H9 (cell line): ENCODE results near the gene TMEM63A. TPM values are rescaled to one million over a fixed set of nuclear protein-coding genes. Genes with fewer than 3 reads are reported as not detected.

ENCODE experiments used
- DNase-seq: peaks from one replicate; pipeline ENCODE4 v3.0.0-alpha.2; 2017
- H2AFZ ChIP-seq: one replicate; pipeline ENCODE4 v1.6.1; 2013; ENCODE audit warnings: mild to moderate bottlenecking, low read length, control low read depth, moderate library complexity
- H2AK5ac ChIP-seq: 2 replicates; pipeline ENCODE4 v1.6.1; 2013; ENCODE audit warnings: low read length, control low read depth, mixed read lengths; ENCODE audit not compliant: insufficient read length
- H2BK120ac ChIP-seq: one replicate; pipeline ENCODE4 v1.6.1; 2013; ENCODE audit warnings: low read depth, mild to moderate bottlenecking, low read length, control low read depth, inconsistent platforms; ENCODE audit not compliant: poor library complexity, severe bottlenecking
- H2BK12ac ChIP-seq: 2 replicates; pipeline ENCODE4 v1.6.1; 2013; ENCODE audit warnings: low read length, control low read depth, mixed read lengths, low read depth; ENCODE audit not compliant: insufficient read length
- H2BK15ac ChIP-seq: 2 replicates; pipeline ENCODE4 v1.6.1; 2013; ENCODE audit warnings: low read depth, low read length, control low read depth
- H2BK20ac ChIP-seq: one replicate; pipeline ENCODE4 v1.6.1; 2013; ENCODE audit warnings: low read depth, mild to moderate bottlenecking, low read length, control low read depth, inconsistent platforms; ENCODE audit not compliant: poor library complexity, severe bottlenecking
- H2BK5ac ChIP-seq: 2 replicates; pipeline ENCODE4 v1.6.1; 2013; ENCODE audit warnings: low read length, control low read depth, mixed read lengths; ENCODE audit not compliant: insufficient read length
- H3K14ac ChIP-seq: 2 replicates; pipeline ENCODE4 v1.6.1; 2013; ENCODE audit warnings: low read length, control low read depth; ENCODE audit not compliant: insufficient read depth
- H3K18ac ChIP-seq: 2 replicates; pipeline ENCODE4 v1.6.1; 2013; ENCODE audit warnings: low read depth, mild to moderate bottlenecking, mixed read lengths, low read length, control low read depth; ENCODE audit not compliant: insufficient read length
- H3K23ac ChIP-seq: 2 replicates; pipeline ENCODE4 v1.6.1; 2013; ENCODE audit warnings: low read length, control low read depth, mixed read lengths, low read depth; ENCODE audit not compliant: insufficient read length
- H3K23me2 ChIP-seq: 2 replicates; pipeline ENCODE4 v1.6.1; 2013; ENCODE audit warnings: low read depth, mild to moderate bottlenecking, mixed read lengths, low read length, control low read depth; ENCODE audit not compliant: insufficient read length, poor library complexity, severe bottlenecking
- H3K27ac ChIP-seq: 2 replicates; pipeline ENCODE4 v1.5.1; 2013; ENCODE audit warnings: low read length, control low read depth, mixed read lengths, low read depth; ENCODE audit not compliant: insufficient read length
- H3K27me3 ChIP-seq: 2 replicates; pipeline ENCODE4 v1.6.1; 2013; ENCODE audit warnings: low read length, control low read depth, inconsistent platforms; ENCODE audit not compliant: insufficient read depth
- H3K4ac ChIP-seq: 2 replicates; pipeline ENCODE4 v1.6.1; 2013; ENCODE audit warnings: low read depth, mild to moderate bottlenecking, control low read depth, inconsistent platforms, low read length, moderate library complexity
- H3K4me1 ChIP-seq: 2 replicates; pipeline ENCODE4 v1.6.1; 2013; ENCODE audit warnings: low read length, control low read depth, inconsistent platforms; ENCODE audit not compliant: insufficient read depth
- H3K4me2 ChIP-seq: 2 replicates; pipeline ENCODE4 v1.6.1; 2013; ENCODE audit warnings: low read length, control low read depth, mixed read lengths; ENCODE audit not compliant: insufficient read length, insufficient read depth
- H3K56ac ChIP-seq: 2 replicates; pipeline ENCODE4 v1.6.1; 2013; ENCODE audit warnings: low read depth, mild to moderate bottlenecking, mixed read lengths, low read length, control low read depth; ENCODE audit not compliant: insufficient read length
- H3K79me1 ChIP-seq: 2 replicates; pipeline ENCODE4 v1.6.1; 2013; ENCODE audit warnings: low read depth, mild to moderate bottlenecking, moderate library complexity, low read length, control low read depth, inconsistent platforms; ENCODE audit not compliant: insufficient read depth, poor library complexity, severe bottlenecking
- H3K79me2 ChIP-seq: 2 replicates; pipeline ENCODE4 v1.6.1; 2013; ENCODE audit warnings: low read length, control low read depth, inconsistent platforms; ENCODE audit not compliant: insufficient read depth
- H3K9ac ChIP-seq: 2 replicates; pipeline ENCODE4 v1.6.1; 2013; ENCODE audit warnings: low read length, control low read depth, mixed read lengths; ENCODE audit not compliant: insufficient read length; ENCODE audit errors: extremely low read depth
- H3K9me3 ChIP-seq: one replicate; pipeline ENCODE4 v1.6.1; 2013; ENCODE audit warnings: low read depth, low read length, inconsistent platforms; ENCODE audit not compliant: control insufficient read depth
- H3T11ph ChIP-seq: one replicate; pipeline ENCODE4 v1.6.1; 2013; ENCODE audit warnings: mild to moderate bottlenecking, low read length, control low read depth, inconsistent platforms
- H4K20me1 ChIP-seq: one replicate; pipeline ENCODE4 v1.6.1; 2013; ENCODE audit not compliant: control insufficient read depth, insufficient read length, insufficient read depth
- H4K5ac ChIP-seq: 2 replicates; pipeline ENCODE4 v1.6.1; 2013; ENCODE audit warnings: low read depth, mild to moderate bottlenecking, mixed read lengths, low read length, control low read depth; ENCODE audit not compliant: insufficient read length
- H4K8ac ChIP-seq: replicated peaks from 2 replicates; pipeline ENCODE4 v1.6.1; 2013; ENCODE audit warnings: low read length, control low read depth, mixed read lengths, low read depth; ENCODE audit not compliant: insufficient read length
- H4K91ac ChIP-seq: 2 replicates; pipeline ENCODE4 v1.6.1; 2013; ENCODE audit warnings: low read depth, mild to moderate bottlenecking, moderate library complexity, mixed read lengths, low read length, control low read depth; ENCODE audit not compliant: insufficient read length
- H3K27ac Mint-ChIP-seq, 3 experiments: 2 replicates in 2 of 3; 3 replicates in 1 of 3; pipeline ENCODE4 v1.8.0; 2020 to 2021; ENCODE audit warnings: mixed read lengths in 3 of 3, mild to moderate bottlenecking in 1 of 3, moderate library complexity in 1 of 3
- H3K27me3 Mint-ChIP-seq: 2 replicates; pipeline ENCODE4 v1.8.0; 2021; ENCODE audit warnings: low read depth, mild to moderate bottlenecking, moderate library complexity, mixed read lengths
- H3K36me3 Mint-ChIP-seq, 3 experiments: 2 replicates in 2 of 3; 3 replicates in 1 of 3; pipeline ENCODE4 v1.8.0; 2020 to 2021; ENCODE audit warnings: low read depth in 3 of 3, mixed read lengths in 3 of 3; ENCODE audit not compliant: insufficient read depth in 1 of 3
- H3K4me1 Mint-ChIP-seq, 2 experiments: 2 replicates each; pipeline ENCODE4 v1.8.0; 2020; ENCODE audit warnings: mixed read lengths in 2 of 2
- H3K4me3 Mint-ChIP-seq, 2 experiments: 2 replicates in 1 of 2; 3 replicates in 1 of 2; pipeline ENCODE4 v1.8.0; 2020 to 2021; ENCODE audit warnings: mild to moderate bottlenecking in 2 of 2, mixed read lengths in 2 of 2, moderate library complexity in 1 of 2
- H3K9me3 Mint-ChIP-seq, 2 experiments: 2 replicates in 1 of 2; 3 replicates in 1 of 2; pipeline ENCODE4 v1.8.0; 2020; ENCODE audit warnings: mild to moderate bottlenecking in 2 of 2, mixed read lengths in 2 of 2, moderate library complexity in 1 of 2
- CTCF ChIP-seq: fragments of 200-600 bp; sonication (generic); conservative IDR thresholded peaks from 3 replicates; pipeline ENCODE4 v1.8.0; 2021; ENCODE audit warnings: antibody characterized with exemption, mild to moderate bottlenecking
- WGBS: extraction: QIAGEN DNeasy Blood & Tissue Kit; methylation state at CpG from one replicate; pipeline ENCODE4 v1.1.7; 2013; ENCODE audit warnings: missing lambda C conversion rate, low lambda C conversion rate, mixed read lengths; ENCODE audit not compliant: insufficient read length; ENCODE audit errors: extremely low coverage; 5-methylcytosine and 5-hydroxymethylcytosine counted together
- total RNA-seq: library from RNA; stranded (reverse); gene quantifications from 2 replicates; pipeline ENCODE4 v1.2.1, GENCODE V29; 2021

TMEM63A gene
- total RNA-seq, 1 experiment from 2014 or later, result 75.7 TPM

GRCh38 chr1:225897595-225898514 lies 15.7 kb upstream of the TMEM63A start:
- H3K23me2 ChIP-seq, result no peaks in the 10 kb centered on the region
- H3K4me2 ChIP-seq, result no peak overlapping the region
- no peak overlapping the region for H2BK20ac ChIP-seq
- peak overlapping the region; percentile 16 for H2BK12ac ChIP-seq
- peak overlapping the region; percentile 27 for H3K18ac ChIP-seq
- H2AFZ ChIP-seq, result no peak overlapping the region
- H3K9ac ChIP-seq, result no peak overlapping the region
- H3K4me1 Mint-ChIP-seq, result peaks cover 38 to 40% of the 10 kb centered on the region in 2 experiments
- no peak overlapping the region for H3K23ac ChIP-seq
- no peaks in the 10 kb centered on the region; a peak in 1 of 7 replicates for H3K36me3 Mint-ChIP-seq
- no peaks in the 10 kb centered on the region; a peak in 2 of 5 replicates for H3K9me3 Mint-ChIP-seq
- no peak overlapping the region for H2BK5ac ChIP-seq
- no peak overlapping the region for H4K5ac ChIP-seq
- H3K9me3 ChIP-seq, result no peaks in the 10 kb centered on the region
- H3K4me1 ChIP-seq, result peaks cover 12% of the 10 kb centered on the region; the same call in 1 of the 2 replicates
- H3K27ac Mint-ChIP-seq, result peak overlapping the region in 2 of 3 experiments; percentile 97 to 98; a peak in 5 of 7 replicates
- peak overlapping the region; percentile 14 for H2AK5ac ChIP-seq
- H2BK15ac ChIP-seq, result no peak overlapping the region
- H2BK120ac ChIP-seq, result no peak overlapping the region
- H3K56ac ChIP-seq, result no peak overlapping the region
- no peak overlapping the region for H3K4ac ChIP-seq
- H3K79me2 ChIP-seq, result no peaks in the 10 kb centered on the region
- peak overlapping the region in 1 of 2 experiments; percentile 36; a peak in 2 of 5 replicates for H3K4me3 Mint-ChIP-seq
- H3K27ac ChIP-seq, result no peak overlapping the region
- WGBS, result no CpG with 5 or more reads among the region's 19 CpGs
- no peak overlapping the region for H3T11ph ChIP-seq
- H3K27me3 Mint-ChIP-seq, result peaks cover 4% of the 10 kb centered on the region
- H4K91ac ChIP-seq, result peak overlapping the region; percentile 32
- no peaks in the 10 kb centered on the region for H3K79me1 ChIP-seq
- no peaks in the 10 kb centered on the region for H4K20me1 ChIP-seq
- TF ChIP-seq CTCF, result no peak
- H3K27me3 ChIP-seq, result no peaks in the 10 kb centered on the region
- no peak overlapping the region; the same call in 1 of the 2 replicates for H3K14ac ChIP-seq
- no peak overlapping the region for H4K8ac ChIP-seq
- no peak for DNase-seq
